DND-41 (cell line): ENCODE data around the gene LYZL1.

Source experiments
- ATAC-seq: fragments of 200-7000 bp; cut with Tn5 transposase; 3 replicates; pipeline ENCODE4 v1.9.1; 2021; ENCODE audit warnings: low read depth; ENCODE audit not compliant: insufficient read depth
- DNase-seq: peaks from one replicate; pipeline ENCODE4 v3.0.0-alpha.2; 2020
- H2AFZ ChIP-seq: 2 replicates; pipeline ENCODE4 v1.6.0; 2012; ENCODE audit warnings: low read depth, low read length
- H3K27ac ChIP-seq: 2 replicates; pipeline ENCODE4 v1.5.1; 2012; ENCODE audit warnings: low read length, inconsistent platforms
- H3K27me3 ChIP-seq: fragments of 200-600 bp; sonication (generic); 2 replicates; pipeline ENCODE4 v1.6.0; 2012; ENCODE audit warnings: low read length, mild to moderate bottlenecking, inconsistent platforms; ENCODE audit not compliant: insufficient read depth, poor library complexity
- H3K36me3 ChIP-seq: 2 replicates; pipeline ENCODE4 v1.5.1; 2012; ENCODE audit warnings: low read length, inconsistent platforms; ENCODE audit not compliant: insufficient read depth
- H3K4me1 ChIP-seq: 2 replicates; pipeline ENCODE4 v1.5.1; 2012; ENCODE audit warnings: mild to moderate bottlenecking, low read length; ENCODE audit not compliant: insufficient read depth
- H3K4me2 ChIP-seq: 2 replicates; pipeline ENCODE4 v1.6.0; 2012; ENCODE audit warnings: mild to moderate bottlenecking, moderate library complexity, low read length, inconsistent platforms; ENCODE audit not compliant: insufficient read depth
- H3K4me3 ChIP-seq, 2 experiments: fragments of 200-600 bp in 1 of 2; shearing (Covaris generic) in 1 of 2; 2 replicates each; pipeline ENCODE4 v1.5.1; 2012 to 2016; ENCODE audit warnings: inconsistent platforms in 2 of 2, low read length in 2 of 2, mild to moderate bottlenecking in 2 of 2, low read depth in 1 of 2, moderate library complexity in 1 of 2
- H3K79me2 ChIP-seq: 2 replicates; pipeline ENCODE4 v1.6.0; 2012; ENCODE audit warnings: low read length, inconsistent platforms; ENCODE audit not compliant: insufficient read depth
- H3K9ac ChIP-seq: 2 replicates; pipeline ENCODE4 v1.6.0; 2012; ENCODE audit warnings: low read depth, mild to moderate bottlenecking, inconsistent platforms, low read length, moderate library complexity
- H3K9me3 ChIP-seq: 2 replicates; pipeline ENCODE4 v1.5.1; 2012; ENCODE audit warnings: low read length, moderate library complexity, mild to moderate bottlenecking, inconsistent platforms; ENCODE audit not compliant: insufficient read depth, severe bottlenecking
- H4K20me1 ChIP-seq: 2 replicates; pipeline ENCODE4 v1.6.0; 2012; ENCODE audit warnings: low read length; ENCODE audit not compliant: insufficient read depth
- EZH2 ChIP-seq: IDR thresholded peaks from 3 replicates; pipeline ENCODE4 v1.6.1; 2012; ENCODE audit warnings: borderline replicate concordance, low read depth, mild to moderate bottlenecking, moderate library complexity, low read length, inconsistent platforms; ENCODE audit not compliant: severe bottlenecking
- TF ChIP-seq, protein P1 (sequence below): IDR thresholded peaks from 2 replicates; pipeline ENCODE4 v1.5.1; 2012; ENCODE audit warnings: borderline replicate concordance, low read length, moderate library complexity, mild to moderate bottlenecking; ENCODE audit not compliant: poor library complexity, severe bottlenecking; ENCODE audit errors: extremely low read depth

Gene LYZL1

DNA sequence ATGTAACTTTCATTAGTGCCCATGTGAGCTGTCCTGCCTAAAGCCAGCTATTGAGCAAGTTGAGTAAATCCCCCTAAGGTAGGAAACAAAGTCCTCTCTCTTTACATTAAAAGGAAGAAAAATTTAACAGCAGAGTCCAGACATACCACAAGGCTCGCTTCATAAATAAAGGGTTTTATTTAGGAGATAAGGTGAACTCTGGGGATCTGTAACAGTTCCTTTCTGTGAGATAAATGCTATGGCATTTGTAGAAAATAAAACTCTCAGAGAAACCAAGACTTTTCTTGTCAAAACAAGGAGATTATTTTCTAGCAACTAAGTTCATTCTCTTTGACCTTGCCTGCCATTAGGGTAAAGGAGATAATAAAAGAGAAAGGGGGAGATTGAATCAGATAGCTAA, 32.3 kb upstream of the LYZL1 start:
- Histone ChIP-seq H3K4me1 (no peaks in the 10 kb centered on the region), H3K79me2 (no peaks in the 10 kb centered on the region), H3K27me3 (peaks cover 14% of the 10 kb centered on the region), H3K27ac (no peak overlapping the region), H2AFZ (no peak overlapping the region), H3K4me3 (no peak overlapping the region), H3K9ac (no peak overlapping the region), H3K36me3 (no peaks in the 10 kb centered on the region), H3K9me3 (no peaks in the 10 kb centered on the region), H3K4me2 (no peak overlapping the region), H4K20me1 (no peaks in the 10 kb centered on the region)
- ATAC-seq (no peak), DNase-seq (no peak)
- TF ChIP-seq EZH2, result no peak
- TF ChIP-seq, protein P1, sequence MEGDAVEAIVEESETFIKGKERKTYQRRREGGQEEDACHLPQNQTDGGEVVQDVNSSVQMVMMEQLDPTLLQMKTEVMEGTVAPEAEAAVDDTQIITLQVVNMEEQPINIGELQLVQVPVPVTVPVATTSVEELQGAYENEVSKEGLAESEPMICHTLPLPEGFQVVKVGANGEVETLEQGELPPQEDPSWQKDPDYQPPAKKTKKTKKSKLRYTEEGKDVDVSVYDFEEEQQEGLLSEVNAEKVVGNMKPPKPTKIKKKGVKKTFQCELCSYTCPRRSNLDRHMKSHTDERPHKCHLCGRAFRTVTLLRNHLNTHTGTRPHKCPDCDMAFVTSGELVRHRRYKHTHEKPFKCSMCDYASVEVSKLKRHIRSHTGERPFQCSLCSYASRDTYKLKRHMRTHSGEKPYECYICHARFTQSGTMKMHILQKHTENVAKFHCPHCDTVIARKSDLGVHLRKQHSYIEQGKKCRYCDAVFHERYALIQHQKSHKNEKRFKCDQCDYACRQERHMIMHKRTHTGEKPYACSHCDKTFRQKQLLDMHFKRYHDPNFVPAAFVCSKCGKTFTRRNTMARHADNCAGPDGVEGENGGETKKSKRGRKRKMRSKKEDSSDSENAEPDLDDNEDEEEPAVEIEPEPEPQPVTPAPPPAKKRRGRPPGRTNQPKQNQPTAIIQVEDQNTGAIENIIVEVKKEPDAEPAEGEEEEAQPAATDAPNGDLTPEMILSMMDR, result no peak

DNA sequence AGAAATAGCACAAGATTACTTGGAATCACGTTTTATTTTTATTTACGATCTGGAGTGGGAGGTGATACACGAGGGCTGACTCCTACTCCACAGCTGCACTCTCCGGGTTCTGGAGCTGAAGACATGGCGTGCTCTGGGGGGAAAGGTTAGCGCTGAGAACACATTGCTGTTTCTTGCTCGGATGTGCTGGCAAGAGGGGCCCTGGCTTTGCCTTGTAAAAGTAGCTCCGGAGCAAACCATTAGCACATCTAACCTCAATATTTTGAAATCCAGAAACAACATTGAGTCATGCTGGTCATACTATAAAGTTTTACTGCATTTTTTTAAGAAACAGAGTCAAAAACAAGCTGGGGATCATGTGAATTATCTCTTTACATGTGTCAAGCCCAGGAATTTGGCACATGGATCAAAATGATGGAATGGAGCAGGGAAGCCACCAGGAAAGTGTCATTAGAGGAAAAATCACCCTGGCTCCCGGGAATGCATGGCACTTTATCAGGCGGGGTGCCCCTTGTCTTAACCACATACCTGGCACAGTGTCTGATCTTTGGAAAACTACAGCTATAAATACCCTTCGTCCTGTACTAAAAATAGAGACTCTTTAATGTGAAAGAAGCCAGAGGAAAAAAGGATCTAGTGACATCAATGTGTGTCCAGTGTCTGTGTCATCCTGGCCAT, 31.6 kb upstream of the LYZL1 start:
- no peak for DNase-seq
- Histone ChIP-seq H3K27ac (no peak overlapping the region), H2AFZ (no peak overlapping the region)

GRCh38 chr10:29257784-29258135, 31.1 kb upstream of the LYZL1 start:
- Histone ChIP-seq H3K27ac (no peak overlapping the region), H3K4me2 (no peak overlapping the region), H3K9ac (no peak overlapping the region), H3K9me3 (no peaks in the 10 kb centered on the region), H4K20me1 (no peaks in the 10 kb centered on the region), H3K36me3 (no peaks in the 10 kb centered on the region), H3K4me1 (no peaks in the 10 kb centered on the region), H3K79me2 (no peaks in the 10 kb centered on the region), H2AFZ (no peak overlapping the region), H3K27me3 (peaks cover 14% of the 10 kb centered on the region), H3K4me3 (no peak overlapping the region)
- ATAC-seq, result no peak
- DNase-seq, result no peak
- TF ChIP-seq EZH2, result no peak
- TF ChIP-seq, protein P1, result no peak

More for the DNA sequence above, 31.6 kb upstream of the LYZL1 start:
- TF ChIP-seq EZH2, result no peak
- TF ChIP-seq, protein P1, result no peak
- ATAC-seq, result no peak
- H3K4me2 ChIP-seq, result no peak overlapping the region
- H3K27me3 ChIP-seq, result peaks cover 14% of the 10 kb centered on the region
- H3K9ac ChIP-seq, result no peak overlapping the region
- no peaks in the 10 kb centered on the region for H3K4me1 ChIP-seq
- H3K79me2 ChIP-seq, result no peaks in the 10 kb centered on the region
- no peak overlapping the region for H3K4me3 ChIP-seq
- no peaks in the 10 kb centered on the region for H4K20me1 ChIP-seq
- H3K36me3 ChIP-seq, result no peaks in the 10 kb centered on the region
- no peaks in the 10 kb centered on the region for H3K9me3 ChIP-seq
